Measurements from ENCODE around the gene SETX.
"Not testable (repeated sequence)": the region's sequence is repeated elsewhere in the genome, so short reads cannot be mapped to it uniquely, and the experiment has no call there.

The SETX gene

DNA sequence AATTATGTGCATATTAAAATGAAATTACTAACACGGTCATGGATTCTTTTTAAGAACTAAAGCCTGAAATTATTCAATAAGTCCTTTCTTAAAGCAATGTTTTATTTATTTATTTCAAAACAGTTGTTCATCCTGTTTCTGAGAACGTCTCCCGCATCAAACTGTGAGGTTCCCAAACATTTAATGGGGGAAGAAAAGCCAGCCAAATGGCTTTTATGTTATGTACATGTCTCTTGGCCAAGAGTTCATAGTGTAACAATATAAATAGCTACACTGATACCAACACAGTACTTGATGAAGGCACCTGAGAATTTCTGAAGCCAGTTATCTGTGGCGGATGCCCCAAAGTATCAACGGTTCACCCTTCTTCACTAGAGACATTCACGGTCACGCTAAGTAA lies 36.2 kb upstream of the SETX start:
- no peak overlapping the region for H3K4me3 ChIP-seq (ENCODE audit: low read depth, low read length)
- TF ChIP-seq, protein P1, sequence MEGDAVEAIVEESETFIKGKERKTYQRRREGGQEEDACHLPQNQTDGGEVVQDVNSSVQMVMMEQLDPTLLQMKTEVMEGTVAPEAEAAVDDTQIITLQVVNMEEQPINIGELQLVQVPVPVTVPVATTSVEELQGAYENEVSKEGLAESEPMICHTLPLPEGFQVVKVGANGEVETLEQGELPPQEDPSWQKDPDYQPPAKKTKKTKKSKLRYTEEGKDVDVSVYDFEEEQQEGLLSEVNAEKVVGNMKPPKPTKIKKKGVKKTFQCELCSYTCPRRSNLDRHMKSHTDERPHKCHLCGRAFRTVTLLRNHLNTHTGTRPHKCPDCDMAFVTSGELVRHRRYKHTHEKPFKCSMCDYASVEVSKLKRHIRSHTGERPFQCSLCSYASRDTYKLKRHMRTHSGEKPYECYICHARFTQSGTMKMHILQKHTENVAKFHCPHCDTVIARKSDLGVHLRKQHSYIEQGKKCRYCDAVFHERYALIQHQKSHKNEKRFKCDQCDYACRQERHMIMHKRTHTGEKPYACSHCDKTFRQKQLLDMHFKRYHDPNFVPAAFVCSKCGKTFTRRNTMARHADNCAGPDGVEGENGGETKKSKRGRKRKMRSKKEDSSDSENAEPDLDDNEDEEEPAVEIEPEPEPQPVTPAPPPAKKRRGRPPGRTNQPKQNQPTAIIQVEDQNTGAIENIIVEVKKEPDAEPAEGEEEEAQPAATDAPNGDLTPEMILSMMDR (IDR thresholded peaks at IDR 0.05; ENCODE audit: low read depth, low read length, missing control alignments), result no peak
- in situ Hi-C loops (cut with HindIII; ENCODE audit: low sequenced_read_pairs), result no loop called here
- no peak for DNase-seq (ENCODE audit: low read depth)

DNA sequence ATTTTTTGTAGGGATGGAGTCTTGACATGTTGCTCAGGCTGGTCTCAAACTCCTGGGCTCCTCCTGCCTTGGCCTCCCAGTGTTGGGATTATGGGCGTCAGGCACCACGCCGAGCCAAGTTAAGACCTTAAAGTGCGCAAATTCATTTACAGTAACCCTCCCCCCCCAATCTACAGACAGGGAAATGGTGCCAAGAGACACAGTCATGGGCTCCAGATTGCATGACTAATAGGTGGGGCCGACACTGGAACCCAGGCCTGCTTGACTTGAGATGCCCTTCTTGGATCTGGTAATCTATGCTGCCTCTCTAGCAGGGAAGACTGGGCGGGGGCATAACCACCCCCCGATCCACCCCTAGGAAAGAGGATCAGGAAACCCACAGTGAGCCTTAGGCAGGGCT lies 32.3 kb upstream of the SETX start:
- TF ChIP-seq, protein P1 (IDR thresholded peaks at IDR 0.05; ENCODE audit: low read depth, low read length, missing control alignments), result no peak
- DNase-seq (ENCODE audit: low read depth), result no peak
- in situ Hi-C loops (cut with HindIII; ENCODE audit: low sequenced_read_pairs), result no loop called here
- H3K4me3 ChIP-seq (ENCODE audit: low read depth, low read length), result no peak overlapping the region

DNA sequence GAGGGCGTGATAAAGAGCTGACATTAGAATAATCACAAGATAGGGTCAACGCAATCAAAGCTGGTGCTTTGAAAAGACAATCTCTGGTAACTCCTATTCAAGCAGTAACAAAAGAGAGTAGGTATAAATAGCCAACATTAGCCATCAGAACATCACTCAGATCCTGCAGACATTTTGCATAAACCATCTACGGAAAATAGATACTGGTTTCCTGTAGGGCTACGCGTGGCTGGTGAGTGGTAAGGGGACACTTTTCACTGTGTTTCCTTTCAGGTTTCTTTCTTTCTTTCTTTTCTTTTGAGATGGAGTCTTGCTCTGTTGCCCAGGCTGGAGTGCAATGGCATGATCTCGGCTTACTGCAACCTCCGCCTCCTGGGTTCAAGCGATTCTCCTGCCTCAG lies 29.6 kb upstream of the SETX start:
- no peak overlapping the region for H3K4me3 ChIP-seq (ENCODE audit: low read depth, low read length)
- in situ Hi-C loops (cut with HindIII; ENCODE audit: low sequenced_read_pairs), result no loop called here
- TF ChIP-seq, protein P1 (IDR thresholded peaks at IDR 0.05; ENCODE audit: low read depth, low read length, missing control alignments), result no peak
- DNase-seq (ENCODE audit: low read depth), result no peak

DNA sequence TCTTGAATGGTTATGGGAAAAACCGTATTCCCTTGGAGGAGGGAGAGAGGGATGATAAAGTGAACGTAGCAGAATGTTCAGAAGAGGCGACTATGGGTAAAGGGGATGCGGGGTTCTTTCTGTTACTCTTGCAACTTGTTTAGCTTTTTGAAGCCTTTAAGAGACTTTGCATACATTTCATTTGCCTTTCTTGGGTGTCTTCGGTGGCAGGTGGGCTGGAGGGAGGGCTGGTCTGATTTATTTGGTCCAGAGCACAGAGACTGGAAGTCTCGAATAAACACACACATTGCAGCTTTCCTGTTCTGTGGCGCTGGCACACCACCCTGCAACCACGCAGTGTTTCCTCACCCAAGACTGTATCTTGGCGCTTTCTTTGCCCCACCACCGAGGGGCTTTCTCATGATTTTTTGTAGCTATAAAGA lies 28.7 kb upstream of the SETX start:
- in situ Hi-C loops (cut with HindIII; ENCODE audit: low sequenced_read_pairs), result no loop called here
- TF ChIP-seq, protein P1 (IDR thresholded peaks at IDR 0.05; ENCODE audit: low read depth, low read length, missing control alignments), result no peak
- no peak overlapping the region for H3K4me3 ChIP-seq (ENCODE audit: low read depth, low read length)
- no peak for DNase-seq (ENCODE audit: low read depth)

DNA sequence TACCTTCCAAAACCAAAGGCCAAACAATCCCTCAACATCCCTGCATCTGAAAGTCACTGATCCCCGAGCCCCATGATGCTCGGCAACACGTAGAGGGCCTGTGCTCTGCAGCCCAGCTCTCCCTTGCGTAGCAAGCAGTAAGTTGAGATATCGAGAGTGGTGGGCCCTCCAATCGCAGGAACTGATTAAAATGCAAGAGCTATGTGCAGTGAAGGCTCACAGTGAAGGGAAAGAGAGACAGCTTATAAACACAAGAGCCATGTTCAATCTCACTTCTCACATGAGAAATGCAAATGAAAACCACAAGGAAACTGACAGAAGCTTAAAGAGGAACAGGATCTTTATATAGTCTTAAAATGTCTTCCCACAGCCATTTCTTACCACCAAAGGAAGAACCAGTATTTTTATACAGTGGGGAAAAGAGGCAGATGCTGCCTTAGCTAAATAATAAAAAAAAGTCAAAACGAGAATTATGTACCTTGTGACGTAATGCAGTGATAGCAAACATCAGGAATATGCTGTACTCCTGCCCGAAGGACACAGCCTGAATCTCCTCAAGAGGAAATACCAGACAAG lies 27.3 kb upstream of the SETX start:
- TF ChIP-seq, protein P1 (IDR thresholded peaks at IDR 0.05; ENCODE audit: low read depth, low read length, missing control alignments), result no peak
- no peak overlapping the region for H3K4me3 ChIP-seq (ENCODE audit: low read depth, low read length)
- no peak for DNase-seq (ENCODE audit: low read depth)
- in situ Hi-C loops (cut with HindIII; ENCODE audit: low sequenced_read_pairs), result no loop called here

DNA sequence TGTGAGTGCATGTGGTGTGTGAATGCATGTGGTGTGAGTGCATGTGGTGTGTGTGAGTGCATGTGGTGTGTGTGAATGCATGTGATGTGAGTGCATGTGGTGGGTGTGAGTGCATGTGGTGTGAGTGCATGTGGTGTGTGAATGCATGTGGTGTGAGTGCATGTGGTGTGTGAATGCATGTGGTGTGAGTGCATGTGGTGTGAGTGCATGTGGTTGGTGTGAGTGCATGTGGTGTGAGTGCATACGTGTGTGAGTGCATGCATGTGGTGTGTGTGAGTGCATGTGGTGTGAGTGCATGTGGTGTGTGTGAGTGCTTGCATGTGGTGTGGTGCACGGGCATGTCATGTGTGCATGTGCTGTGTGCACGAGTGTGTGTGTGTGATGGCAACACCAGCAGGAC lies 23.6 kb upstream of the SETX start:
- DNase-seq (ENCODE audit: low read depth); H3K4me3 ChIP-seq (ENCODE audit: low read depth, low read length); in situ Hi-C loops (cut with HindIII; ENCODE audit: low sequenced_read_pairs): not testable (repeated sequence)

DNA sequence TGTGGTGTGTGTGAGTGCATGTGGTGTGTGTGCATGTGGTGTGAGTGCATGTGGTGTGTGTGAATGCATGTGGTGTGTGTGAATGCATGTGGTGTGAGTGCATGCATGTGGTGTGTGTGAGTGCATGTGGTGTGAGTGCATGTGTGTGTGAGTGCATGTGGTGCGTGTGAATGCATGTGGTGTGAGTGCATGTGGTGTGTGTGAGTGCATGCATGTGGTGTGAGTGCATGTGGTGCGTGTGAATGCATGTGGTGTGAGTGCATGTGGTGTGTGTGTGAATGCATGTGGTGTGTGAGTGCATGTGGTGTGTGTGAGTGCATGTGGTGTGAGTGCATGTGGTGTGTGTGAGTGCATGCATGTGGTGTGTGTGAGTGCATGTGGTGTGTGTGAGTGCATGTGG lies 23.0 kb upstream of the SETX start:
- H3K4me3 ChIP-seq (ENCODE audit: low read depth, low read length); in situ Hi-C loops (cut with HindIII; ENCODE audit: low sequenced_read_pairs); DNase-seq (ENCODE audit: low read depth): not testable (repeated sequence)
